BJ (cell line): ENCODE measurements around the gene SLX4IP. TPM values are rescaled to one million over a fixed set of nuclear protein-coding genes. Genes with fewer than 3 reads are reported as not detected.

Source experiments
- CTCF ChIA-PET: fragments of 350-600 bp; formaldehyde crosslinking; extraction: SDS; loops from one replicate; lab custom pipeline; 2021; ENCODE audit warnings: antibody characterized with exemption, inconsistent platforms; lab: Yijun Ruan, JAX
- POLR2A ChIA-PET: fragments of 300-600 bp; sonication (Branson Sonifier 250); formaldehyde crosslinking; extraction: SDS; loops from one replicate; lab custom pipeline; 2021; ENCODE audit warnings: antibody characterized with exemption; lab: Charles Lee
- DNase-seq: peaks from one replicate; pipeline ENCODE4 v3.0.0-alpha.2; 2011; ENCODE audit warnings: low read depth
- H3K27me3 ChIP-seq: 2 replicates; pipeline ENCODE4 v1.6.0; 2011; ENCODE audit warnings: low read length; ENCODE audit not compliant: control insufficient read depth, insufficient read depth
- H3K36me3 ChIP-seq: 2 replicates; pipeline ENCODE4 v1.5.1; 2011; ENCODE audit warnings: low read length; ENCODE audit not compliant: control insufficient read depth, insufficient read depth
- H3K4me3 ChIP-seq: 2 replicates; pipeline ENCODE4 v1.5.1; 2011; ENCODE audit warnings: low read depth, mild to moderate bottlenecking, control low read depth, low read length
- polyA plus RNA-seq: library from polyadenylated mRNA; depleted of rRNA; stranded (reverse); fragments of >200 nt; gene quantifications from 2 replicates; pipeline ENCODE4 v1.2.3, GENCODE V29; 2011
- TF ChIP-seq, protein P1 (sequence below): IDR thresholded peaks from 2 replicates; pipeline ENCODE4 v1.5.1; 2011; ENCODE audit warnings: low read depth, mild to moderate bottlenecking, control low read depth, inconsistent platforms, low read length, moderate library complexity; ENCODE audit not compliant: insufficient read depth

The SLX4IP gene
- polyA plus RNA-seq, 1 experiment, result 1.6 TPM

DNA sequence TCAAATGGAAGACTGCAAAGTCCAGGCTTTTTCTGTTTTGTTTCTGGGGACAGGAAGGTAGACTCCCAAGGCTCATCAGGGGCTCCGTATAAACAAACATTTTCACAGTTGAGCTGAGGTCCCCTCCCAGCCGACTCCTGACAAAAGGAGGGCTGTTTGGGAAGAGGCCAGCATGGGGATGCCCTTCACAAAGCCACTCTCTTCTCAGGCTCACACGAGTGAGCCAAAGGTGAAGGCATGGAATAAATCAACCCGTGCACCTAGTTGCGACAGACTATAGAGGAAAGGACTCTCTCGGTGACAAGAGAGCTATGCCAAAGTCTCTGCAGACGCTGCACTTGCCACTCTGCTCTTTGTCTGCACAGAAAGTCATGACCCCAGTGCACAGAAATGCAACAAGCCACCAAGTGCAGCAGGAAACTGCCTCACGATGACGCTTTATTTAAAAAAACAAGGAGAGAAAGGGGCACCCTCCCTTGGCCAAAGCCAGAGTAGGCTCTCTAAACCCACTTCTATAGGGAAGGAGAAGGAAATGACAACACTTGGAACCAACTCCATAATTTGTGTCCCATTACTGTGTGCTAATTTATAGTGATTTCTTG lies 217.7 kb downstream of the SLX4IP start:
- Histone ChIP-seq H3K27me3 (no peaks in the 10 kb centered on the region), H3K36me3 (peaks cover 11% of the 10 kb centered on the region), H3K4me3 (no peak overlapping the region)
- ChIA-PET CTCF (interaction anchor here (1.7 kb wide), 1 partner anchor 100 kb away, joined by 3 read pairs; no protein-coding TSS in a partner anchor), POLR2A (no interaction called here)
- TF ChIP-seq, protein P1, sequence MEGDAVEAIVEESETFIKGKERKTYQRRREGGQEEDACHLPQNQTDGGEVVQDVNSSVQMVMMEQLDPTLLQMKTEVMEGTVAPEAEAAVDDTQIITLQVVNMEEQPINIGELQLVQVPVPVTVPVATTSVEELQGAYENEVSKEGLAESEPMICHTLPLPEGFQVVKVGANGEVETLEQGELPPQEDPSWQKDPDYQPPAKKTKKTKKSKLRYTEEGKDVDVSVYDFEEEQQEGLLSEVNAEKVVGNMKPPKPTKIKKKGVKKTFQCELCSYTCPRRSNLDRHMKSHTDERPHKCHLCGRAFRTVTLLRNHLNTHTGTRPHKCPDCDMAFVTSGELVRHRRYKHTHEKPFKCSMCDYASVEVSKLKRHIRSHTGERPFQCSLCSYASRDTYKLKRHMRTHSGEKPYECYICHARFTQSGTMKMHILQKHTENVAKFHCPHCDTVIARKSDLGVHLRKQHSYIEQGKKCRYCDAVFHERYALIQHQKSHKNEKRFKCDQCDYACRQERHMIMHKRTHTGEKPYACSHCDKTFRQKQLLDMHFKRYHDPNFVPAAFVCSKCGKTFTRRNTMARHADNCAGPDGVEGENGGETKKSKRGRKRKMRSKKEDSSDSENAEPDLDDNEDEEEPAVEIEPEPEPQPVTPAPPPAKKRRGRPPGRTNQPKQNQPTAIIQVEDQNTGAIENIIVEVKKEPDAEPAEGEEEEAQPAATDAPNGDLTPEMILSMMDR, result no peak
- no peak for DNase-seq

DNA sequence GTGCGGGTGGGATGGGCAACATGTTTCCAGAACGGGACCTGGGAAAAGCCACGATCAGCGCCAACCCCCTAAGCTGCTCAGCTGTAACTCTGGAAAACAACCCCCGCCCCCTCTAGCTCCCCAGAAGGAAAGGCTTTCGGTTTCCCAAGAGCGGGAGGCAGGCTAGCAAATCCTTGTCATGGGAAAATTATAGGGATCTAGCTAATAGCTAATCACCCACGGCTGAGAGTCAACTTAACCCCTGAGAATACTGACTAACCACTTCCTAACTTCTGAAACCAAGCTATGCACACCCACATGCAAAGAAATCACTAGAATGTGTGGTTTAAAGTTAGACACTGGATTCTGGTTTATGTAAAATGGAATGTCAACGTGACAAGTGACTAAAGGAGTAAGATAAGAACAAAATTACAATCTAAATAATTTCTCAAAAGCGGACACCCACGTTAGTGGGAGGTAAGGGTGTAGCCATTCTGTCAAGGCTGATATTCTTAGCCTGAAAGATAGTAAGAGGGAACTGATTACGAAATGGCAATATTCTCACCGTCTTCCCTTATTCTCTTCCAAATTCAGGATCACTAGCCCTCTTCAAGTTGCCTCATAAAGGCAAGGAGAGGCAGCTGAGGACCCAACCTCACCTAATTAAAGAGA lies 218.6 kb downstream of the SLX4IP start:
- Histone ChIP-seq H3K36me3 (peaks cover 5% of the 10 kb centered on the region; the same call in 1 of the 2 replicates), H3K4me3 (no peak overlapping the region), H3K27me3 (no peaks in the 10 kb centered on the region)
- ChIA-PET POLR2A (no interaction called here), CTCF (no interaction called here)
- TF ChIP-seq, protein P1, result no peak
- DNase-seq, result no peak

DNA sequence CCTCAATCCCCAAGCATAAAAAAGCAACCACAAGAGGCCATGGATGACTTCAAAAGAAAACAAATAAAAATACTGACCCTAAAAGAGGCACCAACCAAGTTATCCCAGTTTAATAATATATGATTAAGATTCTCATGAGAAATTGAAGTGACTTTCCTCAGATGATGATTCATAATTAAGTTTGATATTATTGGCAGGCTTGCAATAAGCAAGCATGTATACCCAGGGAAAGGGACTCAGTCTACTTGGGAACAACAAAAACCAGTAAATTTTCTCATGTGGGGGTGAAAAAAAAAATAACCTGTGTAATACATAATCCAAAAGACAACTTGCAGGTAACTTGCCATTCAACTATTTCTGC lies 219.1 kb downstream of the SLX4IP start:
- peaks cover 5% of the 10 kb centered on the region; the same call in 1 of the 2 replicates for H3K36me3 ChIP-seq
- DNase-seq, result no peak
- POLR2A ChIA-PET, result no interaction called here

DNA sequence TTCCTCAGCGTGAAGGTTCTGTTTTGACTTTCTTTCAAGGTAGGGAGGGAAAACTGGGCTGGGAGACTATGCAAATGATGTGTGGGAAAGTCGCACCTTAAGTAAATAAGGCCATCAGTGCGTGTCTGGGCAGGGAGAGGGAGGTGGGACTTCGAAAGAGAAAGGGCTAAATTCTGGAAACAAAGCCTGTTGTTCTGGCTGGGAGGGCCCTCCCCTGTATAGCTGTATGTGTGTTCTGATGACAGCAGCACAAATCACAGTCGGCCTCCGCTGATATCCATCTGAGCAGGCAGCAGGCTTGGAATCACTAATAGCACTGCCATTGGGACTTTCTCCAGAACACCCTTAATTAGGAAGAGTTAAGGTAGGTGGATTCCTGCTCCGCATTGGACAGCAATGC lies 219.5 kb downstream of the SLX4IP start:
- TF ChIP-seq, protein P1, result no peak
- ChIA-PET CTCF (no interaction called here), POLR2A (no interaction called here)
- no peaks in the 10 kb centered on the region for H3K27me3 ChIP-seq
- H3K36me3 ChIP-seq, result peaks cover 5% of the 10 kb centered on the region; the same call in 1 of the 2 replicates
- no peak for DNase-seq
- H3K4me3 ChIP-seq, result no peak overlapping the region

More for the DNA sequence above, 219.1 kb downstream of the SLX4IP start:
- CTCF ChIA-PET, result no interaction called here
- Histone ChIP-seq H3K27me3 (no peaks in the 10 kb centered on the region), H3K4me3 (no peak overlapping the region)
- TF ChIP-seq, protein P1, result no peak

DNA sequence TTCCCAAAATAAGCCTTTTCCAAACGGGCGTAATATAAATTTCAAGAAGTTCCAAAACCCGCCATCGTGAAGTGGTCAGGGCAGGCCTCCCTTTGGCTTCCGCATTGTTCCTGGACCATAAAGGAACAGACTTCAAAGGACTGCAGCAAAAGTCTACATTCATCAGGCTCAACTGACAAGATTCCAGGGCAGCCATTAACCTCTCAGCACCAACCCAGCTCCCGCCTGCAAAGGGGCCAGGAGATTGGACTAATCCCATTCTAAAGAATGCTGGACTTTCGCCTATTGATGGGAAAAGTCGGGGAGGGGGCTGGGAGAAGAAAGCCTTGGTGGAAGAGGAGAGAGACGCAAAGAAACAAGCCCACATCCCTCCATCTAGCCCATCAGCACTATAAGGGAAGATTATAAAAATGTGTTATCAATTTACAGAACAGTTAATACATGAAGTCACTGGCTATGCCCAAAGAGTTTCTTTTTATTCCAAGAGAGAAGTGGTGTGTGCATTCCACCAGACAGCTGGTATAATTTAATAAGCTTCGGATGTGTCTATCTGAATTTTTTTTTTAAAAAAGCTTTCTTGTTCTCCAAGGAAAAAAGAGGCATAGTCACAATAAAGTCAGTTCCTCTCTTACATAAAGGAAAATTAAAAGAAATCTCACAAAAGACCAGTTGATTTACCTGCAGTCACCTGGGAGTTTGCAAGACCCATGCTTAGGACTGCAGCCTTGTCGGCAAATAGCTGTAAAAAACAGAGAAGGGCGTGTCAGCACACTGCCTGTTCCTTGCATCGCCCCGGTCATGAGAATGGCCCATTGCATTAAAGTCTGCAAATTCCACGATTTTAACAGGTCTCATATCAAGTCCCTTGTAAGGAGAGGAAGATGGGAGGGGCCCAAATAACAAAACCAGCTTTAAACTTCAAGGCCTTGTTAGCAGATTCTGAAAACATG lies 220.9 kb downstream of the SLX4IP start:
- H3K4me3 ChIP-seq, result no peak overlapping the region
- TF ChIP-seq, protein P1, result no peak
- H3K27me3 ChIP-seq, result no peaks in the 10 kb centered on the region
- POLR2A ChIA-PET, result no interaction called here
- CTCF ChIA-PET, result interaction anchor here (1.1 kb wide), 1 partner anchor 119 kb away, joined by 3 read pairs; no protein-coding TSS in a partner anchor
- H3K36me3 ChIP-seq, result peaks cover 8% of the 10 kb centered on the region
- no peak for DNase-seq
